ENCODE results near the gene TM4SF18.

The TM4SF18 gene

GRCh38 chr3:149371001-149371722 lies 37.7 kb upstream of the TM4SF18 start:
- TF ChIP-seq CTCF (conservative IDR thresholded peaks at IDR 0.05) = peak; percentile 56
- H3K27ac ChIP-seq = peak overlapping the region; percentile 55; the same call in 1 of the 2 replicates

GRCh38 chr3:149369991-149370866 lies 36.8 kb upstream of the TM4SF18 start:
- H3K27ac ChIP-seq = peak overlapping the region; percentile 55
- no peak for TF ChIP-seq CTCF (conservative IDR thresholded peaks at IDR 0.05)

- no peak for TF ChIP-seq CTCF (conservative IDR thresholded peaks at IDR 0.05)
- H3K27ac ChIP-seq = peak overlapping the region; percentile 55
Measured at GRCh38 chr3:149368674-149369497, 35.5 kb upstream of the TM4SF18 start.

GRCh38 chr3:149368201-149368673 lies 34.8 kb upstream of the TM4SF18 start:
- TF ChIP-seq CTCF (conservative IDR thresholded peaks at IDR 0.05) = no peak
- H3K27ac ChIP-seq = peak overlapping the region; percentile 55

- TF ChIP-seq CTCF (conservative IDR thresholded peaks at IDR 0.05) = no peak
- H3K27ac ChIP-seq = no peak overlapping the region
Measured at GRCh38 chr3:149366941-149367840, 33.8 kb upstream of the TM4SF18 start.

- H3K27ac ChIP-seq = no peak overlapping the region
- TF ChIP-seq CTCF (conservative IDR thresholded peaks at IDR 0.05) = no peak
Measured at GRCh38 chr3:149366031-149366430, 32.6 kb upstream of the TM4SF18 start.

Measured in VCaP (cell line).